RWPE1 (cell line): ENCODE results near the gene MAST2.

Source experiments
- CTCF ChIA-PET: fragments of 350-600 bp; sonication (Branson Sonifier 250); formaldehyde crosslinking; extraction: SDS; loops from one replicate; lab custom pipeline; 2021; lab: Yijun Ruan, JAX
- POLR2A ChIA-PET: fragments of 400-600 bp; formaldehyde crosslinking; extraction: SDS; loops from one replicate; lab custom pipeline; 2020; ENCODE audit warnings: antibody characterized with exemption; ENCODE audit not compliant: low non-redundant PET; lab: Yijun Ruan, JAX
- DNase-seq: peaks from one replicate; pipeline ENCODE4 v3.0.0; 2012; ENCODE audit warnings: low spot score
- H3K27ac ChIP-seq: fragments of 450-650 bp; 2 replicates; pipeline ENCODE4 v1.5.1; 2017
- CTCF ChIP-seq: fragments of 450-650 bp; conservative IDR thresholded peaks from 2 replicates; pipeline ENCODE4 v1.5.1; 2017; ENCODE audit warnings: low read depth, mild to moderate bottlenecking

Gene MAST2

GRCh38 chr1:46081206-46081605 is 277.8 kb downstream of the MAST2 start:
- no peak for TF ChIP-seq CTCF
- no peak for DNase-seq
- H3K27ac ChIP-seq, result no peak overlapping the region
- CTCF ChIA-PET, result no interaction called here
- POLR2A ChIA-PET, result no interaction called here

GRCh38 chr1:46081619-46082018 is 278.2 kb downstream of the MAST2 start:
- TF ChIP-seq CTCF, result no peak
- POLR2A ChIA-PET, result no interaction called here
- no peak for DNase-seq
- CTCF ChIA-PET, result no interaction called here
- no peak overlapping the region for H3K27ac ChIP-seq

- ChIA-PET CTCF (no interaction called here), POLR2A (no interaction called here)
- no peak for DNase-seq
- TF ChIP-seq CTCF, result no peak
- H3K27ac ChIP-seq, result no peak overlapping the region
These were observed 280.2 kb downstream of the MAST2 start for GRCh38 chr1:46083579-46083978.

GRCh38 chr1:46084553-46085451 is 281.4 kb downstream of the MAST2 start:
- peak; percentile 65 for DNase-seq
- no peak overlapping the region for H3K27ac ChIP-seq
- no peak for TF ChIP-seq CTCF
- ChIA-PET POLR2A (no interaction called here), CTCF (interaction anchor here (0.6 kb wide), 2 partner anchors 13 to 28 kb away, joined by 3 read pairs; no protein-coding TSS in a partner anchor)
